Upper lobe of left lung (tissue), 6 donors: ENCODE measurements around the gene IPP. TPM values are rescaled to one million over a fixed set of nuclear protein-coding genes. Genes with fewer than 3 reads are reported as not detected.
"Not testable (repeated sequence)": the region's sequence is repeated elsewhere in the genome, so short reads cannot be mapped to it uniquely, and the experiment has no call there.

Experiments
- ATAC-seq, 2 donors: fragments of 200-7000 bp; cut with Tn5 transposase; one replicate each; pipeline ENCODE4 v1.9.1; 2022; ENCODE audit warnings: mild to moderate bottlenecking in 2 of 2, moderate library complexity in 2 of 2; ENCODE audit not compliant: low FRiP score in 2 of 2
- DNase-seq, 2 donors: peaks; one replicate each; pipeline ENCODE4 v3.0.0-alpha.2; 2019 to 2020
- H3K27ac ChIP-seq, 4 donors: fragments of 200-600 bp; sonication (generic); one replicate each; pipeline ENCODE4 v1.5.1; 2016 to 2019
- H3K27me3 ChIP-seq, 4 donors: fragments of 200-600 bp; sonication (generic); one replicate each; pipeline ENCODE4 v1.5.1; 2017 to 2019
- H3K36me3 ChIP-seq, 4 donors: fragments of 200-600 bp; sonication (generic); one replicate each; pipeline ENCODE4 v1.5.1; 2016 to 2019
- H3K4me1 ChIP-seq, 4 donors: fragments of 200-600 bp; sonication (generic); one replicate each; pipeline ENCODE4 v1.5.1; 2018 to 2019
- H3K4me3 ChIP-seq, 4 donors: fragments of 200-600 bp; sonication (generic); one replicate each; pipeline ENCODE4 v1.5.1; 2017 to 2019; ENCODE audit warnings: mild to moderate bottlenecking in 2 of 4, moderate library complexity in 1 of 4
- H3K9me3 ChIP-seq, 4 donors: fragments of 200-600 bp; sonication (generic); one replicate each; pipeline ENCODE4 v1.5.1; 2018 to 2019
- CTCF ChIP-seq, 6 experiments: fragments of 450-650 bp in 4 of 6; fragments of 200-600 bp in 2 of 6; sonication (generic) in 2 of 6; IDR thresholded peaks; one replicate each; pipeline ENCODE4 v1.5.1; 2016 to 2019; ENCODE audit warnings: antibody characterized with exemption in 6 of 6
- EP300 ChIP-seq, 4 donors: sonication (generic); formaldehyde crosslinking; IDR thresholded peaks; one replicate each; pipeline ENCODE4 v1.5.1; 2017; ENCODE audit warnings: antibody characterized with exemption in 4 of 4, control low read depth in 2 of 4
- POLR2A ChIP-seq, 4 donors: fragments of 450-650 bp; IDR thresholded peaks; one replicate each; pipeline ENCODE4 v1.5.1; 2016 to 2017; ENCODE audit warnings: antibody characterized with exemption in 4 of 4, mild to moderate bottlenecking in 2 of 4
- POLR2AphosphoS5 ChIP-seq, 2 donors: sonication (generic); formaldehyde crosslinking; IDR thresholded peaks; one replicate each; pipeline ENCODE4 v1.5.1; 2017; ENCODE audit warnings: antibody characterized with exemption in 2 of 2
- WGBS, 2 donors: methylation state at CpG; one replicate each; pipeline ENCODE4 v1.1.5; 2017 to 2018; 5-methylcytosine and 5-hydroxymethylcytosine counted together
- total RNA-seq, 6 donors: library from RNA; depleted of rRNA in 4 of 6; stranded (reverse); fragments of >200 nt in 4 of 6; gene quantifications; one replicate each; pipeline versions ENCODE4 v1.1.0 to v1.2.1, GENCODE V29; 2016 to 2021
- donor health status: DM: no; HTN: no; CAD: no; lungs with moderate emphysema.
- donor health status: DM: no; HTN: yes; CAD: no; lungs with severe emphysema.

Gene IPP
- total RNA-seq, 6 donors from 2014 or later = 3.8 to 23.0 (median 12.9) TPM

GRCh38 chr1:45722809-45723208 is 27.6 kb downstream of the IPP start:
- H3K36me3 ChIP-seq = peaks cover 0 to 15% (median 4%) of the 10 kb centered on the region in 4 donors
- peak in 1 of 2 donors; percentile 50 for ATAC-seq
- no peak overlapping the region for H3K27ac ChIP-seq
- no peak for DNase-seq
- WGBS, 2 donors = 75 to 90% methylated on average over 3 of the region's 3 CpGs
- H3K9me3 ChIP-seq = no peaks in the 10 kb centered on the region
- no peak overlapping the region for H3K4me3 ChIP-seq
- H3K27me3 ChIP-seq = no peaks in the 10 kb centered on the region
- TF ChIP-seq EP300 (IDR thresholded peaks at IDR 0.05) = no peak
- no peak for TF ChIP-seq POLR2AphosphoS5 (IDR thresholded peaks at IDR 0.05)
- TF ChIP-seq POLR2A (IDR thresholded peaks at IDR 0.05) = no peak
- no peak for TF ChIP-seq CTCF (IDR thresholded peaks at IDR 0.05)
- peaks cover 0 to 6% (median 4%) of the 10 kb centered on the region in 4 donors for H3K4me1 ChIP-seq

DNA sequence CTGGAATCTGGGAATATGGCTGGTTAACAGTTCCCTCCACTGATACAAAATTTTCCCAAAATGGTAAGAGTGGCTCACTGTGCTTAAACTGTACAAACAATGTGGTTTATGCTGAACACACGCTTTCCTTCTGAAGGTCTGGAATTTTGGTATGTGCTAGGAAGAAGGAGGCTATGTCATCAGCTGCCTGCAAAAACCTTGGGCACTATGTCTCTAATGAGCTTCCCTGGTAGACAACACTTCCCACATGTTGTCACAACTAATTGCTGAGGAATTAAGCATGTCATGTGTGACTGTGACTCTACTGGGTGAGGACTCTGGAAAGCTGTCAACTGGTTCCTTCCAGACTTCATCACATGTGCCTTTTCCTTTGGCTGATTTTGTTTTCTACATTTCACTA is 29.2 kb downstream of the IPP start:
- Histone ChIP-seq H3K4me3 (no peak overlapping the region), H3K4me1 (peaks cover 0 to 6% (median 4%) of the 10 kb centered on the region in 4 donors), H3K9me3 (no peaks in the 10 kb centered on the region), H3K27me3 (no peaks in the 10 kb centered on the region), H3K27ac (no peak overlapping the region), H3K36me3 (peaks cover 0 to 10% (median 0%) of the 10 kb centered on the region in 4 donors)
- no peak for TF ChIP-seq POLR2A (IDR thresholded peaks at IDR 0.05)
- no peak for TF ChIP-seq EP300 (IDR thresholded peaks at IDR 0.05)
- TF ChIP-seq POLR2AphosphoS5 (IDR thresholded peaks at IDR 0.05) = no peak
- TF ChIP-seq CTCF (IDR thresholded peaks at IDR 0.05) = no peak
- ATAC-seq (no peak), DNase-seq (no peak)
- WGBS, 2 donors = 75 to 90% methylated on average over 1 of the region's 1 CpG

- Histone ChIP-seq H3K36me3 (peaks cover 0 to 35% (median 3%) of the 10 kb centered on the region in 4 donors), H3K4me1 (peaks cover 0 to 3% (median under 1%) of the 10 kb centered on the region in 4 donors), H3K27me3 (no peaks in the 10 kb centered on the region), H3K4me3 (no peak overlapping the region), H3K9me3 (no peaks in the 10 kb centered on the region), H3K27ac (no peak overlapping the region)
- peak in 1 of 2 donors; percentile 55 for ATAC-seq
- TF ChIP-seq EP300 (IDR thresholded peaks at IDR 0.05) (no peak), POLR2AphosphoS5 (IDR thresholded peaks at IDR 0.05) (no peak), POLR2A (IDR thresholded peaks at IDR 0.05) (no peak), CTCF (IDR thresholded peaks at IDR 0.05) (no peak)
- WGBS, 2 donors = 100% methylated on average over 1 of the region's 1 CpG; no CpG with 5 or more reads in 1 of the 2 donors
- no peak for DNase-seq
Measured at GRCh38 chr1:45718289-45718688, 32.2 kb downstream of the IPP start.

- not testable (repeated sequence) for H3K9me3 ChIP-seq, H3K4me1 ChIP-seq, H3K4me3 ChIP-seq, H3K27ac ChIP-seq, ATAC-seq, H3K27me3 ChIP-seq
- peak in 1 of 2 donors; percentile 30 for DNase-seq
- peaks cover 0 to 35% (median 5%) of the 10 kb centered on the region in 4 donors for H3K36me3 ChIP-seq
- WGBS, 2 donors = 83 to 84% methylated on average over 8 of the region's 8 CpGs
Measured at GRCh38 chr1:45717386-45717785, 33.1 kb downstream of the IPP start.

DNA sequence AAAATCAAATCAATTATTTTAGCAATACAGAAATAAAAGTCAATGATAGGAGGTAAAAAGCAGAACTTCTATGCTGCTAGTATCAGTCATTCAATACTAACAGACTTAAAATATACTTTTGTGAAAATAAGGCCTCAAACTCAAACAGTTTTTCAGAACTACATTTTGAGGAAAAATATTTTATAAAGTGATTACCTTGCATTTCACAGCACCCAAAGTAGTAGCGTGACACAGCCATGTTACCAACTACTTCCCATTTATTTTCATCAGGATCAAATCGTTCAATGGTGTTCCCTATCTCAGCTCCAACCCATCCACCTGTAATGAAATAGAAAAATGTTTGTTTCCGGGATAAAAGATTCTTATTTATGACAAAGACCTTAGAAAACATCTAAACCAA is 33.8 kb downstream of the IPP start:
- 89 to 96% methylated on average over 3 of the region's 3 CpGs for WGBS, 2 donors
- ATAC-seq = no peak
- H3K4me1 ChIP-seq = no peaks in the 10 kb centered on the region
- no peaks in the 10 kb centered on the region for H3K9me3 ChIP-seq
- no peak overlapping the region for H3K4me3 ChIP-seq
- H3K27ac ChIP-seq = no peak overlapping the region
- no peak for TF ChIP-seq CTCF (IDR thresholded peaks at IDR 0.05)
- no peak for TF ChIP-seq POLR2A (IDR thresholded peaks at IDR 0.05)
- no peak for TF ChIP-seq POLR2AphosphoS5 (IDR thresholded peaks at IDR 0.05)
- TF ChIP-seq EP300 (IDR thresholded peaks at IDR 0.05) = no peak
- DNase-seq = no peak
- no peaks in the 10 kb centered on the region for H3K27me3 ChIP-seq
- H3K36me3 ChIP-seq = peaks cover 0 to 35% (median 8%) of the 10 kb centered on the region in 4 donors
